Omental fat pad (tissue), 4 donors: ENCODE data around the gene DOCK3. TPM values are rescaled to one million over a fixed set of nuclear protein-coding genes. Genes with fewer than 3 reads are reported as not detected.
"Not testable (repeated sequence)": the region's sequence is repeated elsewhere in the genome, so short reads cannot be mapped to it uniquely, and the experiment has no call there.

Experiments
- ATAC-seq: fragments of 150-250 bp; one replicate; pipeline ENCODE4 v1.9.1; 2016; ENCODE audit warnings: mild to moderate bottlenecking, moderate library complexity; ENCODE audit not compliant: low FRiP score
- DNase-seq: peaks from one replicate; pipeline ENCODE4 v3.0.0-alpha.2; 2019; ENCODE audit warnings: low spot score
- total RNA-seq, 4 donors: library from RNA; depleted of rRNA; stranded (reverse); fragments of >200 nt; gene quantifications; one replicate each; pipeline ENCODE4 v1.1.0, GENCODE V29; 2016
- TF ChIP-seq, protein P1 (sequence below), 3 donors: fragments of 450-650 bp; IDR thresholded peaks; one replicate each; pipeline ENCODE4 v1.5.1; 2016 to 2017; ENCODE audit warnings: antibody characterized with exemption in 3 of 3, mild to moderate bottlenecking in 3 of 3, moderate library complexity in 2 of 3

Gene DOCK3
- total RNA-seq, 4 donors from 2014 or later = 0.16 to 2.5 (median 1.4) TPM

DNA sequence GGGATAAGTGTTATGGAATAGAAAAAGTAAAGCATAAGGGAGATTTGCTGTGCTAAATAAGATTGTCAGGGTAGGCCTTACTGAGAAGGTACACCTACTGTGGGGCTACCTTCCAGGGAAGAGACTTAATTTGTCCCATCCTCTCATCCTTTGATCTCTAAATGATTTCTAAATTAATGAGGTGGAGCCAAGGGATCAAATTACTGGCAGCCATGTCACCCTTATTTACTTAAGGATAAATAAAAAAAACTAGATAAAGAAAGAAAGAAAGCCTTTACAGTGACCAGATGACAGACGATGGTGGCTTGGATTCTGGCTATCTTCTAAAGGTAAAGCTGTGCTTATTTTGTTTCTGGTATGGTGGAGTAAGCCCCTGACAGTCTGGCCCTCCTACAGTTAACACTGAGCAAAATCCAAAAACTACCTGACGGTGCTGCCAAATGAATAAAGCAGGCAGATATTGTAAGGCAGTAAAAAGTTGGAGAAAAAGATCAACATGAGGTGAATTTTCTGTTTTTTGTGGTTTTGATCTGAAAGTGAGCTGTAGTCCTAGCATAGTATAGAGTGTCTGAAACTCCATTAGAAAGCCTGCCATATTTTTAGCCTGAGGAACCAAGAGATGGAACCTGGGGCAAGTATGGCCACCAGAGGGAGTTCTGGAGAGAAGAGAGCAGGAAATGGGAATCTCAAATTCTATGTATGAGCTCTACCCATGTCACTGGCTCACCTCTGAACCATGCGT lies 425.2 kb downstream of the DOCK3 start:
- TF ChIP-seq, protein P1, sequence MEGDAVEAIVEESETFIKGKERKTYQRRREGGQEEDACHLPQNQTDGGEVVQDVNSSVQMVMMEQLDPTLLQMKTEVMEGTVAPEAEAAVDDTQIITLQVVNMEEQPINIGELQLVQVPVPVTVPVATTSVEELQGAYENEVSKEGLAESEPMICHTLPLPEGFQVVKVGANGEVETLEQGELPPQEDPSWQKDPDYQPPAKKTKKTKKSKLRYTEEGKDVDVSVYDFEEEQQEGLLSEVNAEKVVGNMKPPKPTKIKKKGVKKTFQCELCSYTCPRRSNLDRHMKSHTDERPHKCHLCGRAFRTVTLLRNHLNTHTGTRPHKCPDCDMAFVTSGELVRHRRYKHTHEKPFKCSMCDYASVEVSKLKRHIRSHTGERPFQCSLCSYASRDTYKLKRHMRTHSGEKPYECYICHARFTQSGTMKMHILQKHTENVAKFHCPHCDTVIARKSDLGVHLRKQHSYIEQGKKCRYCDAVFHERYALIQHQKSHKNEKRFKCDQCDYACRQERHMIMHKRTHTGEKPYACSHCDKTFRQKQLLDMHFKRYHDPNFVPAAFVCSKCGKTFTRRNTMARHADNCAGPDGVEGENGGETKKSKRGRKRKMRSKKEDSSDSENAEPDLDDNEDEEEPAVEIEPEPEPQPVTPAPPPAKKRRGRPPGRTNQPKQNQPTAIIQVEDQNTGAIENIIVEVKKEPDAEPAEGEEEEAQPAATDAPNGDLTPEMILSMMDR (IDR thresholded peaks at IDR 0.05) = no peak
- DNase-seq (no peak), ATAC-seq (peak; percentile 59)

DNA sequence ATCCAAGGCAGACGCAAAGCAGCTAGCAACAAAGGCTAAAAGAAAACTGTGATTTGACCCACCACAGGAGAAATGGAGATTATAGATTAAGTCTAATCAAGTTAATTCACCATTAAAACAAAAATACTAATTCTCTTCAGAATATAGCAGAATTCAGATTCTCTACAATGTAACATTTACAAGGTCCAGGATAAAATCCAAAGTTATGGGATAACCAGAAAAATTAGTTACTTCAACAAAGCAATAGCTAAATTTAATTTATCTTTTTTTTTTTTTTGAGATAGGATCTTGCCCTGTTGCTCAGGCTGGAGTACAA lies 425.8 kb downstream of the DOCK3 start:
- TF ChIP-seq, protein P1 (IDR thresholded peaks at IDR 0.05) = no peak
- ATAC-seq (no peak), DNase-seq (no peak)

GRCh38 chr3:51102396-51102795 lies 427.7 kb downstream of the DOCK3 start:
- no peak for ATAC-seq
- TF ChIP-seq, protein P1 (IDR thresholded peaks at IDR 0.05) = no peak
- DNase-seq = no peak

DNA sequence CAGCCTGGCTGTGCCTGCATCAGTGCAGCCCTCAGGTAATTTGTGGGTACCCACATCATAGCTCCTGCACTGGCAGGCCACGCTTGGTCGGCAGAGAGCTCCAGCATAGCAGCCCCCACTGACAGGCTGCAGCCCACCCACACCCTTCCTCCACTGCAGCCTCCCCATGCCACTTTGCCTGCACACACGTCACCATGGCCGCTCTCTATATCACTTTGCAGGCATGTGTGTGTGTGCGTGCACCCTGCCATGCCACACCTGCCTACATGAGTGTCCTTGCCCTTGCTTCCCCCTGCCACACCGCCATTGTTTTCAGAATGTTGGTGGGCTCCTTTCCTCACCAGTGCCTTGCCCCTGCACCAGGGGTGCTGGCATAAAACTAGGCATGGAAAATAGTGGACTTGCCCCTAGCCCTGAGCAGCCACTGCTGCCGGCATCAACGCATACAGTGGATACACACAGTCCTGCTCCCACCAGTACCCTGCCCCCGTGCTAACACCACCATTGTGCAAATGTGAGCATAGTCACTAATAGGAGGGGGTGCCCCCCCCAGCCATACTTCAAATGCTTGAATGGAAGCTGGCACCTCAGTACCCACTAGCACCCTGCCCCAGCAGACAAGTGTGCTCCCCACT lies 431.6 kb downstream of the DOCK3 start:
- ATAC-seq = no peak

GRCh38 chr3:51110586-51110985 lies 435.9 kb downstream of the DOCK3 start:
- TF ChIP-seq, protein P1 (IDR thresholded peaks at IDR 0.05) = no peak
- no peak for ATAC-seq

More for the DNA sequence above, 431.6 kb downstream of the DOCK3 start:
- TF ChIP-seq, protein P1 (IDR thresholded peaks at IDR 0.05) = no peak
- DNase-seq = no peak

GRCh38 chr3:51122944-51123343 lies 448.2 kb downstream of the DOCK3 start:
- DNase-seq = no peak
- TF ChIP-seq, protein P1 (IDR thresholded peaks at IDR 0.05) = no peak
- ATAC-seq = no peak

More at GRCh38 chr3:51110586-51110985, 435.9 kb downstream of the DOCK3 start:
- no peak for DNase-seq

DNA sequence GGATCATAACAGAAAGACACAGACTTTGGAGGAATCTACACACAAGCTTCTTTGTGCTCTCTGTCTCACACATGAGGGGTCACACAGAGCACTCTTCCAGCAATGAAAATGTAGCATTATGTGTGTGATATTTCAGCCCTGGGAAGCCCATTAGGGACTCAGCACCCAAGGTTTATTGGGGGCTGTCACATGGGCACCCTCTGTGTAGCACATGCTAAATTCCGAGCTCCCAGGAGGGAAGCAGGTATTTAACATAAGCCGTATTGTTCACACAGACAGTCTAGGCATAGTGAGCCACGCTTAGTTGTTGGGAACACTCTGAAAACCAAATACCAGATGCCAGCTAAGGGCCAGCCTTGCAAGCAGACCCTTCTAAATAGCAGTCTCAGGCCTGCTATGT lies 448.8 kb downstream of the DOCK3 start:
- TF ChIP-seq, protein P1 (IDR thresholded peaks at IDR 0.05) = no peak
- no peak for DNase-seq

DNA sequence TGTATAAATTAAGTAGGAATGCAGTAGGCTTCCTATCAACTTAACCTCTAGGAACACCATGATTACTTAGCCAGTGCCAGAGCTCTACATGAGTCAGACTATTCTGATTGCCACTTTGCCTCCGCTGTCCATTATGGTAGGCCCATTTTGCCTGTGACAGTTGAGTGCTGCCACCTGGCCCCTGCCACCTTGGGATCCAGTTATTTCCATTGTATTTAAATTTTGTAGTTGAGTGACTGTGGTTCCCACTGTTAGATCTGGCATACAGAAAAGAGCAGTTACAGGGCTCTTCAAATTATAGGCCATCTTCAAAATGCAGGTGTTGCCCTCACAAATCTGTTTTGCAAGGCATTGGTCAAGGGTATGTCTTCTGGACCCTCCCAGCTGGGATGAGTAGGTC lies 456.9 kb downstream of the DOCK3 start:
- ATAC-seq, DNase-seq: not testable (repeated sequence)

More for the DNA sequence above, 448.8 kb downstream of the DOCK3 start:
- ATAC-seq = no peak
